Spleen (tissue), 11 donors: ENCODE data around the gene TMEM94. TPM values are rescaled to one million over a fixed set of nuclear protein-coding genes. Genes with fewer than 3 reads are reported as not detected.

Source experiments
- DNase-seq: peaks from one replicate; pipeline ENCODE4 v3.0.0-alpha.2; 2020
- H3K27ac ChIP-seq, 8 donors: fragments of 200-600 bp; sonication (generic) in 7 of 8; 1 replicate in 4 of 8; 2 replicates in 4 of 8; pipeline versions ENCODE4 v1.5.0 to v1.8.0; 2016 to 2021; ENCODE audit warnings: inconsistent platforms in 4 of 8, mild to moderate bottlenecking in 4 of 8, moderate library complexity in 1 of 8
- H3K27me3 ChIP-seq, 7 donors: fragments of 200-600 bp; sonication (generic) in 6 of 7; replicated peaks in 1 of 7; 1 replicate in 4 of 7; 2 replicates in 3 of 7; pipeline versions ENCODE4 v1.5.0 to v1.8.0; 2016 to 2021; ENCODE audit warnings: inconsistent platforms in 3 of 7, mild to moderate bottlenecking in 1 of 7
- H3K36me3 ChIP-seq, 6 donors: fragments of 200-600 bp; sonication (generic) in 5 of 6; 1 replicate in 4 of 6; 2 replicates in 2 of 6; pipeline versions ENCODE4 v1.5.0 to v1.8.0; 2016 to 2021; ENCODE audit warnings: inconsistent platforms in 2 of 6
- H3K4me1 ChIP-seq, 6 donors: fragments of 200-600 bp; sonication (generic) in 5 of 6; 1 replicate in 3 of 6; 2 replicates in 3 of 6; pipeline versions ENCODE4 v1.5.0 to v1.8.0; 2016 to 2021; ENCODE audit warnings: inconsistent platforms in 3 of 6
- H3K4me3 ChIP-seq, 8 donors: fragments of 200-600 bp; sonication (generic) in 7 of 8; 1 replicate in 4 of 8; 2 replicates in 4 of 8; pipeline versions ENCODE4 v1.5.0 to v1.8.0; 2016 to 2021; ENCODE audit warnings: inconsistent platforms in 4 of 8, mild to moderate bottlenecking in 4 of 8, moderate library complexity in 2 of 8
- H3K9me3 ChIP-seq, 8 donors: fragments of 200-600 bp; sonication (generic) in 7 of 8; 1 replicate in 4 of 8; 2 replicates in 4 of 8; pipeline versions ENCODE4 v1.5.0 to v1.8.0; 2016 to 2021; ENCODE audit warnings: inconsistent platforms in 4 of 8
- POLR2A ChIP-seq, 3 donors: fragments of 450-650 bp; IDR thresholded peaks; one replicate each; pipeline ENCODE4 v1.5.1; 2017; ENCODE audit warnings: antibody characterized with exemption in 3 of 3, mild to moderate bottlenecking in 1 of 3
- POLR2AphosphoS5 ChIP-seq, 3 donors: sonication (generic); formaldehyde crosslinking; IDR thresholded peaks; one replicate each; pipeline ENCODE4 v1.5.1; 2017; ENCODE audit warnings: antibody characterized with exemption in 3 of 3
- WGBS, 5 donors: extraction: QIAGEN DNeasy Blood & Tissue Kit in 3 of 5; methylation state at CpG; one replicate each; pipeline versions ENCODE4 v1.1.5 to v1.1.7; 2013 to 2018; 5-methylcytosine and 5-hydroxymethylcytosine counted together
- intact Hi-C: fragments of 100-400 bp; cut with DNase I; formaldehyde crosslinking; loops from one replicate; pipeline ENCODE4 v1.15.0; 2023; ENCODE audit warnings: low total_unique reads
- microRNA-seq, 3 donors: library from miRNA; unstranded; fragments of <30 nt; microRNA quantifications; one replicate each; pipeline versions ENCODE4 to v1.1.0, GENCODE V29; 2019 to 2020
- polyA plus RNA-seq, 3 donors: library from polyadenylated mRNA; stranded (reverse); fragments of 200-250 nt; gene quantifications; one replicate each; pipeline ENCODE4 v1.2.1, GENCODE V29; 2013
- small RNA-seq, 4 donors: library from RNA; depleted of rRNA; stranded (forward); fragments of <200 nt; gene quantifications; one replicate each; pipeline ENCODE3, GENCODE V24; 2016
- total RNA-seq, 7 donors: library from RNA; depleted of rRNA in 3 of 7; stranded (reverse); fragments of >200 nt in 3 of 7; fragmentation: NEBNext Ultra II Directional in 4 of 7; extraction: Animal tissue kit (Norgen Biotek cat#: 25700) in 4 of 7; gene quantifications; one replicate each; pipeline versions ENCODE4 v1.1.0 to v1.2.1, GENCODE V29; 2016 to 2021
- TF ChIP-seq, protein P1 (sequence below), 11 experiments: fragments of 200-600 bp in 7 of 11; fragments of 450-650 bp in 4 of 11; sonication (generic) in 4 of 11; IDR thresholded peaks in 8 of 11; conservative IDR thresholded peaks in 3 of 11; 1 replicate in 7 of 11; 2 replicates in 4 of 11; pipeline versions ENCODE4 v1.4.0 to v1.8.0; 2016 to 2021; ENCODE audit warnings: antibody characterized with exemption in 11 of 11, inconsistent platforms in 4 of 11, mild to moderate bottlenecking in 1 of 11
- donor health status: healthy with polysubstance abuse.
- donor health status: DM: no; HTN: no; CAD: no; lungs with moderate emphysema.
- donor health status: DM: no; HTN: no; CAD: no.
- donor health status: Bipolar disorder and iron deficiency.
- donor health status: healthy.
- donor health status: DM: no; HTN: no; CAD: no.
- donor health status: DM: yes; HTN: yes; CAD: no.

TMEM94 gene
- total and polyA plus RNA-seq, 10 donors: 24.8 to 101 (median 85.9) TPM

DNA sequence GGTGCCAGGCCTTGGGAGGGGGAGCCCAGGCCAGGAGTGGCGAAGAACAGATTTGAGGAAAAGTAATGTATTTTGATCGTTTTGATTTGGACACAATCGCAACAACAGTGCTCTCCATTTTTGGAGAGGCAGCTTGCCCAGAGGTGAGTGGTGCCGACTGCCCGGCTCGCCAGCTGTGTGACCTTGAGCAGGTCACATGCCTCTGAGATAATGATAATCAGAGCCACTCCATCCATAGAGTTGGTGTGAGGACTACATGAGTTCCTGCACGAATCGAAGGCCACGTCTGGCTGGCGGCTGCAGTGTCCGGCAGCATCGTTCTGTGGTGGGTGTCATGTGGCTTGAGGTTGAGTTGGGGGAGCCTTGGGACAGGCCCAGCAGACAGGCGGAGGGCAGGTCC lies 89.7 kb downstream of the TMEM94 start:
- intact Hi-C loops: no loop called here
- WGBS, 5 donors: 74 to 93% (median 82%) methylated on average over 12 to 13 of the region's 13 CpGs

DNA sequence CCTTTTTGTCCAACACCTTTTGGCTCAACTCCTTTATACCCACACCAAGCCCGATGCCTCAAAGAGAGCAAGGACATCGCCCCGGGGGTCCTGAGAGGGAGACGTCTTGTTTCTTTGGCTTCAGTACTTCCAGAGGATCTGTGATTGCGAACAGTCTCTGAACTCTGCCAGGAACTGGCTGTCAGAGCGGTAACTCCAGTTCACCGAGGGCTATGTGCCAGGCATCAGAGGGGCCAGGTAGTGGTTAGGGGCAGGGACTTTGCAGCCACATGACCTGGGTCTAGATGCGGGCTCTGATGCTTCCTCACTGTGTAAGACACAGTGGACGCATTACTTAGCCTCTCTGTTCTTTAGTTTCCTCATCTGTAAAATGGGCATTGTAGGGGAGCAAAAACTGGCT lies 90.7 kb downstream of the TMEM94 start:
- Histone ChIP-seq H3K36me3 (peaks cover 0 to 26% (median 0%) of the 10 kb centered on the region in 6 donors), H3K27ac (peak overlapping the region in 2 of 8 donors; percentile 8 to 17), H3K27me3 (no peaks in the 10 kb centered on the region), H3K4me3 (no peak overlapping the region), H3K4me1 (peaks cover 0 to 63% (median 33%) of the 10 kb centered on the region in 6 donors), H3K9me3 (no peaks in the 10 kb centered on the region)
- TF ChIP-seq, protein P1, sequence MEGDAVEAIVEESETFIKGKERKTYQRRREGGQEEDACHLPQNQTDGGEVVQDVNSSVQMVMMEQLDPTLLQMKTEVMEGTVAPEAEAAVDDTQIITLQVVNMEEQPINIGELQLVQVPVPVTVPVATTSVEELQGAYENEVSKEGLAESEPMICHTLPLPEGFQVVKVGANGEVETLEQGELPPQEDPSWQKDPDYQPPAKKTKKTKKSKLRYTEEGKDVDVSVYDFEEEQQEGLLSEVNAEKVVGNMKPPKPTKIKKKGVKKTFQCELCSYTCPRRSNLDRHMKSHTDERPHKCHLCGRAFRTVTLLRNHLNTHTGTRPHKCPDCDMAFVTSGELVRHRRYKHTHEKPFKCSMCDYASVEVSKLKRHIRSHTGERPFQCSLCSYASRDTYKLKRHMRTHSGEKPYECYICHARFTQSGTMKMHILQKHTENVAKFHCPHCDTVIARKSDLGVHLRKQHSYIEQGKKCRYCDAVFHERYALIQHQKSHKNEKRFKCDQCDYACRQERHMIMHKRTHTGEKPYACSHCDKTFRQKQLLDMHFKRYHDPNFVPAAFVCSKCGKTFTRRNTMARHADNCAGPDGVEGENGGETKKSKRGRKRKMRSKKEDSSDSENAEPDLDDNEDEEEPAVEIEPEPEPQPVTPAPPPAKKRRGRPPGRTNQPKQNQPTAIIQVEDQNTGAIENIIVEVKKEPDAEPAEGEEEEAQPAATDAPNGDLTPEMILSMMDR (IDR thresholded peaks at IDR 0.05 in 8 of 11, conservative IDR thresholded peaks at IDR 0.05 in 3 of 11): no peak
- TF ChIP-seq POLR2AphosphoS5 (IDR thresholded peaks at IDR 0.05): no peak
- no peak for TF ChIP-seq POLR2A (IDR thresholded peaks at IDR 0.05)
- DNase-seq: no peak
- 85 to 96% (median 95%) methylated on average over 9 of the region's 9 CpGs for WGBS, 5 donors
- intact Hi-C loops: no loop called here

More for the DNA sequence above, 89.7 kb downstream of the TMEM94 start:
- TF ChIP-seq, protein P1 (IDR thresholded peaks at IDR 0.05 in 8 of 11, conservative IDR thresholded peaks at IDR 0.05 in 3 of 11): no peak
- peak; percentile 9 to 61 (median 41) for TF ChIP-seq POLR2AphosphoS5 (IDR thresholded peaks at IDR 0.05)
- Histone ChIP-seq H3K9me3 (no peaks in the 10 kb centered on the region), H3K36me3 (peaks cover 0 to 26% (median 0%) of the 10 kb centered on the region in 6 donors), H3K27ac (peak overlapping the region in 4 of 8 donors; percentile 5 to 33 (median 28)), H3K4me3 (no peak overlapping the region), H3K4me1 (peaks cover 0 to 65% (median 36%) of the 10 kb centered on the region in 6 donors), H3K27me3 (no peaks in the 10 kb centered on the region)
- no peak for DNase-seq

DNA sequence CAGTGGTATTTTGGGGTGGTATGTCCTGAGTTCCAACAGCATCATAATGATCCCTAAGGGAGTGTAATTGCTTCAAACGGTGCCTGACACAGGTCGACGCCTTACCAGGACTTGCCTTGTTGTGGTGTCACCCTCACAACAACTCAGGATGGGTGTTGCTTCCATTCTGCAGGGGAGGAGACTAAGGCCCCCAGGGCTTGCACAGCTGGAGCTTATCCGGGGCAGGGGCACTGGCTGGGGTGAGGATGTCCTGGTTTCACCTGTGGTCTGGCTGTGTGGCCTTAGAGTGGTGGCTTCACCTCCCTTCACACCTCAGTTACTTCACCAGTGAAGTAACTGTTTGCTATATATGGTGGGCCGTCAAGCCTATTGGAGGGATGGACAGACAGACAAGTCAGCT lies 92.4 kb downstream of the TMEM94 start:
- peaks cover 0 to 20% (median 0%) of the 10 kb centered on the region in 6 donors for H3K36me3 ChIP-seq
- DNase-seq: no peak
- peaks cover 0 to 46% (median 17%) of the 10 kb centered on the region in 6 donors for H3K4me1 ChIP-seq
- intact Hi-C loops: no loop called here
- no peaks in the 10 kb centered on the region for H3K27me3 ChIP-seq
- H3K9me3 ChIP-seq: no peaks in the 10 kb centered on the region
- H3K27ac ChIP-seq: peak overlapping the region in 1 of 8 donors; percentile 26
- 65 to 87% (median 72%) methylated on average over 4 to 5 of the region's 5 CpGs for WGBS, 5 donors
- H3K4me3 ChIP-seq: no peak overlapping the region
- TF ChIP-seq, protein P1 (IDR thresholded peaks at IDR 0.05 in 8 of 11, conservative IDR thresholded peaks at IDR 0.05 in 3 of 11): no peak
- TF ChIP-seq POLR2AphosphoS5 (IDR thresholded peaks at IDR 0.05) (no peak), POLR2A (IDR thresholded peaks at IDR 0.05) (no peak)

Small RNA genes lying within 50 kb of the gene (microRNA-seq; reads per million reads assigned to microRNA genes)
- 0.28 to 0.36 (median 0.35) reads per million in 3 donors for gene MIR6785

Small RNA genes lying within 50 kb of the gene (small RNA-seq; reads per million reads assigned to genes)
- gene RF00019: 0 reads per million in 4 donors
- 0 reads per million in 4 donors for gene RNU6-938P

Other genes starting within 250 kb of the TMEM94 start
- 10 to 100 TPM; 38.0 to 73.7 (median 65.2) TPM for gene GGA3, start 195.0 kb upstream of the TMEM94 start, total RNA-seq
- gene GGA3, start 195.0 kb upstream of the TMEM94 start, polyA plus RNA-seq: 10 to 100 TPM; 14.1 to 37.9 (median 26.9) TPM
- 10 to 100 TPM; 32.2 to 38.4 (median 35.1) TPM for gene MRPS7, start 194.8 kb upstream of the TMEM94 start, total RNA-seq
- gene MRPS7, start 194.8 kb upstream of the TMEM94 start, polyA plus RNA-seq: 10 to 100 TPM; 39.1 to 62.7 (median 47.2) TPM
- 10 to 100 TPM; 27.1 to 47.3 (median 38.0) TPM for gene MIF4GD, start 185.4 kb upstream of the TMEM94 start, total RNA-seq
- 10 to 100 TPM; 28.2 to 38.0 (median 34.3) TPM for gene MIF4GD, start 185.4 kb upstream of the TMEM94 start, polyA plus RNA-seq
- gene SLC25A19, start 167.2 kb upstream of the TMEM94 start, total RNA-seq: 10 to 100 TPM; 12.4 to 32.5 (median 19.1) TPM
- gene SLC25A19, start 167.2 kb upstream of the TMEM94 start, polyA plus RNA-seq: 10 to 100 TPM; 18.5 to 21.2 (median 19.2) TPM
- 100 to 1,000 TPM; 180 to 352 (median 238) TPM for gene GRB2, start 51.0 kb upstream of the TMEM94 start, total RNA-seq
- 100 to 1,000 TPM in 1 of 3 donors, 10 to 100 TPM in 2; 66.8 to 117 (median 85.2) TPM for gene GRB2, start 51.0 kb upstream of the TMEM94 start, polyA plus RNA-seq
- 100 to 1,000 TPM in 3 of 7 donors, 10 to 100 TPM in 4; 33.5 to 135 (median 51.1) TPM for gene CASKIN2, start 58.9 kb downstream of the TMEM94 start, total RNA-seq
- gene CASKIN2, start 58.9 kb downstream of the TMEM94 start, polyA plus RNA-seq: 10 to 100 TPM in 1 of 3 donors, 1 to 10 TPM in 2; 4.7 to 27.8 (median 6.2) TPM
- 10 to 100 TPM; 31.0 to 58.1 (median 35.4) TPM for gene TSEN54, start 59.9 kb downstream of the TMEM94 start, total RNA-seq
- gene TSEN54, start 59.9 kb downstream of the TMEM94 start, polyA plus RNA-seq: 10 to 100 TPM; 40.8 to 87.8 (median 68.9) TPM
- 10 to 100 TPM; 44.0 to 97.8 (median 75.1) TPM for gene LLGL2, start 69.1 kb downstream of the TMEM94 start, total RNA-seq
- 100 to 1,000 TPM in 1 of 3 donors, 10 to 100 TPM in 2; 28.6 to 153 (median 92.6) TPM for gene LLGL2, start 69.1 kb downstream of the TMEM94 start, polyA plus RNA-seq
- 100 to 1,000 TPM; 203 to 569 (median 292) TPM for gene MYO15B, start 131.2 kb downstream of the TMEM94 start, total RNA-seq
- 100 to 1,000 TPM; 123 to 551 (median 402) TPM for gene MYO15B, start 131.2 kb downstream of the TMEM94 start, polyA plus RNA-seq
- 1 to 10 TPM; 2.1 to 5.1 (median 3.4) TPM for gene SMIM5, start 176.8 kb downstream of the TMEM94 start, total RNA-seq
- gene SMIM5, start 176.8 kb downstream of the TMEM94 start, polyA plus RNA-seq: 1 to 10 TPM; 3.0 to 4.7 (median 4.7) TPM
- 10 to 100 TPM; 25.7 to 51.0 (median 37.6) TPM for gene RECQL5, start 210.5 kb downstream of the TMEM94 start, total RNA-seq
- 10 to 100 TPM; 28.2 to 48.8 (median 47.4) TPM for gene RECQL5, start 210.5 kb downstream of the TMEM94 start, polyA plus RNA-seq
- 100 to 1,000 TPM in 3 of 7 donors, 10 to 100 TPM in 4; 71.6 to 110 (median 82.1) TPM for gene SAP30BP, start 210.7 kb downstream of the TMEM94 start, total RNA-seq
- gene SAP30BP, start 210.7 kb downstream of the TMEM94 start, polyA plus RNA-seq: 10 to 100 TPM; 53.8 to 76.7 (median 70.4) TPM